GM23248 (cell line): ENCODE results near the gene GAS2.

Experiments used
- EZH2 ChIP-seq: fragments of 200-600 bp; sonication (generic); IDR thresholded peaks from 2 replicates; pipeline ENCODE4 v1.6.1; 2018; ENCODE audit warnings: antibody characterized with exemption, mild to moderate bottlenecking; ENCODE audit not compliant: insufficient read depth, poor library complexity, severe bottlenecking
- EZH2phosphoT487 ChIP-seq: fragments of 200-600 bp; sonication (generic); IDR thresholded peaks from 2 replicates; pipeline ENCODE4 v1.6.1; 2018; ENCODE audit warnings: antibody characterized with exemption, moderate library complexity, mild to moderate bottlenecking, low read depth; ENCODE audit not compliant: insufficient read depth

DNA sequence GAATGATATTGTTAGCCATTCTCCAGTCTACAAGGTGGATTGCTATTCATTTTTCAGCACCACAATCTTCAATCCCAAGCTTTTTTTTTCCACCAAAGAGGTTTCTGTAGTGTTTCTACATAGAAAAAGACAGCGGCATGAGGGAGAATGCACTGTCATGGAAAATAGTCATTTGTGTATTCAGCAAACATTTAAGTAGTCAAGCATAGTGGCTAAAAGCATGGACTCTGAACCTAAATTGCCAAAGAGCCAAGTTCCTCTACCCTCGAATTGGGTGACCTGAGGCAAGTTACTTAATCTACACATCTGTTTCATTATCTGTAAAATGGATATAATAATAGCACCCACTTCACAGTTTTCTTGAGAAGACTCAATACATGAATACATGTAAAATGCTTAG, 14.2 kb downstream of the GAS2 start:
- TF ChIP-seq EZH2: no peak
- TF ChIP-seq EZH2phosphoT487: no peak
